ENCODE measurements around the gene CHKA.

CHKA gene

DNA sequence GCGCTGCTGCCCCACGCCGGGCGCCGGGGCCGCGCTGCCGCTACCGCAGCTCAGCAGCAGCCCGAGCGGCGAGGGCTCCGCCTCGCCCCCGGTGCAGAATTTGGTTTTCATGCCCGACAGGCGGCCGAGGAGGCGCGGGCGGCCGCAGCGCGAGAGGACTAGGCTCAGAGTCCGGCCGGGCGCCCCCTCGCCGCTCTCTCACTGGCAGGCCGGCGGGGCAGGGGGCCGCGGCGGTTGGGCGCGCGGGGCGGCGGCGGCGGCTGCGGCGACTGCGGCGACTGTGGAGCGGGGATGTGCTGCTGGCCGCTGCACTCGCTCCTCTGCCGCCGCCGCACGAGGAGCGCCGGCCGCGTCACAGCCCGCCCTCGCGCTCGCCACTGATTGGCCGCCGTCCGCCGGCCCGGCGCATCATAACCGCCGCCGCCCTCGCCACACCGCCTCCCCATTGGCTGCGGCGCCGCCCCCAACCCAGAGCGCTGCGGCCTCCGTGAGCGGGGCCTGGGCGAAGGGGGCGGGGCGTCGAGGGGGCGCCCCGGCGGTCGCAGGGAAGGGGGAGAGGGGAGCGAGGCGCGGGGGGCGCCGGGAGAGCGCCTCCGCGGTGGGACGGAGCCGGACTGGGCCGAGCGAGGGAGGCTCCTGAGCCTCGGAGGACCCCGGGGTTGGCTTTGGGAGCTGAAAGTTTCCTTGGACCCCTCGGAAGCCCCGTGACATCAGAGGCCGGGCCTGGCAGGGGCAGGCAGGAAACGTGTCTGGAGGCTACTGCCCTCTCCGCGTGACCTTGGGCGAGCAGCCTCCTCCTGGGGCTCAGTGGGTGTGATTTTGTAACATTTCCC lies at the start of gene CHKA:
Gene CHKA, minus strand, starts transcription at position 322 of the 833 bp plus-strand sequence. Its CDS starts 211 bp downstream, at position 111.
- peaks cover 37% of the 10 kb centered on the region for H3K4me1 Mint-ChIP-seq
- H3K27ac Mint-ChIP-seq: peak within 1 kb of the TSS; percentile 87 to 96 (median 96)
- no peaks in the 10 kb centered on the region for H3K9me3 Mint-ChIP-seq
- TF ChIP-seq, protein P1, sequence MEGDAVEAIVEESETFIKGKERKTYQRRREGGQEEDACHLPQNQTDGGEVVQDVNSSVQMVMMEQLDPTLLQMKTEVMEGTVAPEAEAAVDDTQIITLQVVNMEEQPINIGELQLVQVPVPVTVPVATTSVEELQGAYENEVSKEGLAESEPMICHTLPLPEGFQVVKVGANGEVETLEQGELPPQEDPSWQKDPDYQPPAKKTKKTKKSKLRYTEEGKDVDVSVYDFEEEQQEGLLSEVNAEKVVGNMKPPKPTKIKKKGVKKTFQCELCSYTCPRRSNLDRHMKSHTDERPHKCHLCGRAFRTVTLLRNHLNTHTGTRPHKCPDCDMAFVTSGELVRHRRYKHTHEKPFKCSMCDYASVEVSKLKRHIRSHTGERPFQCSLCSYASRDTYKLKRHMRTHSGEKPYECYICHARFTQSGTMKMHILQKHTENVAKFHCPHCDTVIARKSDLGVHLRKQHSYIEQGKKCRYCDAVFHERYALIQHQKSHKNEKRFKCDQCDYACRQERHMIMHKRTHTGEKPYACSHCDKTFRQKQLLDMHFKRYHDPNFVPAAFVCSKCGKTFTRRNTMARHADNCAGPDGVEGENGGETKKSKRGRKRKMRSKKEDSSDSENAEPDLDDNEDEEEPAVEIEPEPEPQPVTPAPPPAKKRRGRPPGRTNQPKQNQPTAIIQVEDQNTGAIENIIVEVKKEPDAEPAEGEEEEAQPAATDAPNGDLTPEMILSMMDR (IDR thresholded peaks at IDR 0.05; ENCODE audit: unreplicated experiment in 3 of 3): no peak
- peak within 1 kb of the TSS; percentile 95 to 98 (median 97) for H3K4me3 Mint-ChIP-seq
- peaks cover under 1% of the 10 kb centered on the region for H3K27me3 Mint-ChIP-seq (ENCODE audit: low read depth)
- H3K36me3 Mint-ChIP-seq (ENCODE audit: low read depth): no peaks in the 10 kb centered on the region

DNA sequence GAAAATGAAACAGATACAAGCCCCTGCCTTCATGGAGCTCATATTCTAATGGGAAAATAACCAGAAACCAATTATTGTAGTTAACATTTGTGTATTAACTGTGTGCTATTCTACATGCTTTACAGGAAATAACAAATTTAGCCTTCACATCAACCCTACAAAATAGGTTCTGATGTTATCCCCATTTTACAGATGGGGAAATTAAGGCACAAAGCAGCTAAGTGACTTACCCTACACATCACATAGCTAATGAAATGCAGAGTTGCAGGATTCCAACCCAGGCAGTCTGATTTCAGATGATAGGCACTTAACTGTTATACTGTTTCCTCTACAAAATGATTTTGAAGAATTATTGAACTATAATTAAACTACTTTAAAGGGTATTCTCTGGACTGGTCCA lies 48.3 kb upstream of the CHKA start:
- H3K9me3 Mint-ChIP-seq: no peaks in the 10 kb centered on the region
- no peak overlapping the region for H3K4me3 Mint-ChIP-seq
- H3K36me3 Mint-ChIP-seq (ENCODE audit: low read depth): peaks cover 66% of the 10 kb centered on the region
- TF ChIP-seq, protein P1 (IDR thresholded peaks at IDR 0.05; ENCODE audit: unreplicated experiment in 3 of 3): no peak
- no peaks in the 10 kb centered on the region for H3K4me1 Mint-ChIP-seq
- no peaks in the 10 kb centered on the region for H3K27me3 Mint-ChIP-seq (ENCODE audit: low read depth)
- no peak overlapping the region for H3K27ac Mint-ChIP-seq

DNA sequence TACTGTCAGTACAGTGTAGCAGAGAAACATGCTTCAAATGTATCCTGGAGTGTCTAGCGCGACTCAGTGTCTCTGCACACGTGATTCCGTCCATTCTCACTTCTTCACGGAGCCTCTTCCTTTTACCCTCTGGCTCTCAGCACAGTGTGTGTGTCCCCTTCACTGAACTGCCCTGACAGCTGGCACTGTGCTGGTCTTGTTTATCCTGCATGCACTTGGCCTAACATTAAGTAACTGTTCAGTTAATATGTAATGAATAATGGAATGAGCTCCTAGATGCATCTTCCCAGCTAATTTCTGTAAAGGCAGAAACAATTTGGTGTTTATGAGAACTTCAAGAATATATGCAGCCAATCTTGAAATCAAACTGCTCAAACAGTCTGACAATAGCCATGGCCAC lies 47.5 kb upstream of the CHKA start:
- Mint-ChIP-seq H3K27me3 (ENCODE audit: low read depth) (no peaks in the 10 kb centered on the region), H3K4me1 (no peaks in the 10 kb centered on the region), H3K4me3 (no peak overlapping the region), H3K9me3 (no peaks in the 10 kb centered on the region), H3K27ac (peak overlapping the region; percentile 8 to 51 (median 14)), H3K36me3 (ENCODE audit: low read depth) (peaks cover 66% of the 10 kb centered on the region)
- TF ChIP-seq, protein P1 (IDR thresholded peaks at IDR 0.05; ENCODE audit: unreplicated experiment in 3 of 3): no peak

DNA sequence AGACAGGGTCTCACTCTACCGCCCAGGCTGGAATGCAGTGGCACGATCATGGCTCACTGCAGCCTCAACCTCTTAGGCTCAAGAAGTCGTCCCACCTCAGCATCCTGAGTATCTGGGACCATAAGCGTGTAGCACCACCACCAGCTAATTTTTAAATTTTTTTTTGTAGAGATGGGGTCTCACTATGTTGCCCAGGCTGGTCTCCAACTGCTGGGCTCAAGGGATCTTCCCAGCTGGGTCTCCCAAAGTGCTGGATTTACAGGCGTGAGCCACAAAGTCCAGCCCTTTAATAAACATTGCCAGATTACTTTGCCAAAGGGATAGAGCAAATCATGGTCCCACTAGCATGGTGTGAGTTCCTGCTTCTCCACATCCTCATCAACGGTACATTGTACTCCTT lies 46.3 kb upstream of the CHKA start:
- H3K27ac Mint-ChIP-seq: no peak overlapping the region
- no peak overlapping the region for H3K4me3 Mint-ChIP-seq
- H3K36me3 Mint-ChIP-seq (ENCODE audit: low read depth): peaks cover 66% of the 10 kb centered on the region
- H3K4me1 Mint-ChIP-seq: no peaks in the 10 kb centered on the region
- H3K9me3 Mint-ChIP-seq: no peaks in the 10 kb centered on the region
- no peaks in the 10 kb centered on the region for H3K27me3 Mint-ChIP-seq (ENCODE audit: low read depth)
- TF ChIP-seq, protein P1 (IDR thresholded peaks at IDR 0.05; ENCODE audit: unreplicated experiment in 3 of 3): no peak

DNA sequence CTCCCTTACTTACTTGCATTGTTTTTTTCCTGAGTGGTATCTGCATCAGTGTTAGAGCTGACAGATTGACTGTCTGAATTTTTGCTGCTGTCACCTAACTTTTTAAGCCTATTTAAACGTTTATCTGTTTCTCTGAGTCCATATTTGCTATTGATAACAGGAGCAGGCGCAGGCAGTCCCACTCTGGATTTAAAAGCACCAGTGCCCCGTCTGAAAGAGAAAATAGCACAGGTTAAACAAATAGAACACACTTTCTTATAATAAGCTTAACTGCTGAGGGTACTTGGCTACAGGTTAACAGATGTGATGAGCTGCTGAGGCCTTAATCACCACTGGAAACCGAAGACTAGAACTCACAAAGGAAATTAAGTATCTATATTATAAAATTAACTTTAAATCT lies 45.8 kb upstream of the CHKA start:
- peaks cover 69% of the 10 kb centered on the region for H3K36me3 Mint-ChIP-seq (ENCODE audit: low read depth)
- no peaks in the 10 kb centered on the region for H3K9me3 Mint-ChIP-seq
- no peaks in the 10 kb centered on the region for H3K4me1 Mint-ChIP-seq
- H3K4me3 Mint-ChIP-seq: no peak overlapping the region
- H3K27ac Mint-ChIP-seq: no peak overlapping the region
- TF ChIP-seq, protein P1 (IDR thresholded peaks at IDR 0.05; ENCODE audit: unreplicated experiment in 3 of 3): no peak
- H3K27me3 Mint-ChIP-seq (ENCODE audit: low read depth): no peaks in the 10 kb centered on the region

DNA sequence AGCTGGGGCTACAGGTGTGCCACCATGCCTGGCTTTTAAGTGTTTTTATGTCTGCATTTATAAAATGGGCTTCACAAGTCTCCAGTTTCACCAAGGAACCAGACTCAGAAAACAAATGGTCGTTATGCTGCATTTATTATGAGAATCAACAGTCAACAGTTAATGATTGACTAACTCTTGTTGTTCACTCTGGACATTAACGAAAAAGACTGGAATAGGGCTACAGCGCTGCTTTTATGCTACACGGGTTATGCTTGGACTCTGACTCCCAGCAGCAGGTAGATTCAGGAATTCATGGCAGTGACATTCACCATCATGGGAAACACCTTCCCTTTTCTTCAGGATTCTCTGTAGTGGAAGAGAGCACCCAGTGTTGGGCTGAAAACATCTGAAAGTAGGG lies 44.4 kb upstream of the CHKA start:
- TF ChIP-seq, protein P1 (IDR thresholded peaks at IDR 0.05; ENCODE audit: unreplicated experiment in 3 of 3): no peak
- peaks cover 69% of the 10 kb centered on the region for H3K36me3 Mint-ChIP-seq (ENCODE audit: low read depth)
- H3K27ac Mint-ChIP-seq: peak overlapping the region in 1 of 3 experiments; percentile 75
- H3K9me3 Mint-ChIP-seq: no peaks in the 10 kb centered on the region
- no peaks in the 10 kb centered on the region for H3K27me3 Mint-ChIP-seq (ENCODE audit: low read depth)
- no peaks in the 10 kb centered on the region for H3K4me1 Mint-ChIP-seq
- no peak overlapping the region for H3K4me3 Mint-ChIP-seq

Data from nephron (organoid).